ENCODE results near the gene MEIG1. TPM values are rescaled to one million over a fixed set of nuclear protein-coding genes. Genes with fewer than 3 reads are reported as not detected.

The MEIG1 gene
- total RNA-seq, 4 donors from 2014 or later: not detected

DNA sequence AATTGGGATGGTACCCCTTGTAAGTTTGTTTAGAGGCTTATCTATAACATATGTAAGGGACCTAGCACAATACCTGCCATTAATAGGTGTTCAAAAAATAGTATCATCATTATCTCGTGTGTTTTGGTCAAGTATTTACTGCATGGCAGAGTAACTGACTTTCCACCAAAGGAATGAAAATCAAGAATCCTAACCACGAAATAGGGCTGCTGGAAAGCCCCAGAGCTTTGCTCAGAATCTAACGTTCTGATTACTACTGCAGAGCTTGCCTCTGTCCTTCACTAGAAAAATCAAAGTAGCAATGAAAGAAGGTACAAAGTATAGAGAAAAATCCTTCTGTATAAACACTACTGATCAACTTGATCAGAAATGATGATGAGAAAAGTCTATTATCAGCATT lies 40.2 kb upstream of the MEIG1 start:
- intact Hi-C loops (cut with DNase I): no loop called here
- Histone ChIP-seq H3K27ac (no peak overlapping the region), H3K27me3 (no peaks in the 10 kb centered on the region), H3K4me3 (replicated peaks in 1 of 3) (no peak overlapping the region), H3K9me3 (no peaks in the 10 kb centered on the region), H3K36me3 (peaks cover 38 to 58% of the 10 kb centered on the region in 2 donors), H3K4me1 (no peaks in the 10 kb centered on the region)
- DNase-seq: no peak
- WGBS, 2 donors: 89 to 92% methylated on average over 3 of the region's 3 CpGs
- no peak for TF ChIP-seq POLR2A (IDR thresholded peaks at IDR 0.05)
- TF ChIP-seq, protein P1, sequence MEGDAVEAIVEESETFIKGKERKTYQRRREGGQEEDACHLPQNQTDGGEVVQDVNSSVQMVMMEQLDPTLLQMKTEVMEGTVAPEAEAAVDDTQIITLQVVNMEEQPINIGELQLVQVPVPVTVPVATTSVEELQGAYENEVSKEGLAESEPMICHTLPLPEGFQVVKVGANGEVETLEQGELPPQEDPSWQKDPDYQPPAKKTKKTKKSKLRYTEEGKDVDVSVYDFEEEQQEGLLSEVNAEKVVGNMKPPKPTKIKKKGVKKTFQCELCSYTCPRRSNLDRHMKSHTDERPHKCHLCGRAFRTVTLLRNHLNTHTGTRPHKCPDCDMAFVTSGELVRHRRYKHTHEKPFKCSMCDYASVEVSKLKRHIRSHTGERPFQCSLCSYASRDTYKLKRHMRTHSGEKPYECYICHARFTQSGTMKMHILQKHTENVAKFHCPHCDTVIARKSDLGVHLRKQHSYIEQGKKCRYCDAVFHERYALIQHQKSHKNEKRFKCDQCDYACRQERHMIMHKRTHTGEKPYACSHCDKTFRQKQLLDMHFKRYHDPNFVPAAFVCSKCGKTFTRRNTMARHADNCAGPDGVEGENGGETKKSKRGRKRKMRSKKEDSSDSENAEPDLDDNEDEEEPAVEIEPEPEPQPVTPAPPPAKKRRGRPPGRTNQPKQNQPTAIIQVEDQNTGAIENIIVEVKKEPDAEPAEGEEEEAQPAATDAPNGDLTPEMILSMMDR (IDR thresholded peaks at IDR 0.05): no peak

DNA sequence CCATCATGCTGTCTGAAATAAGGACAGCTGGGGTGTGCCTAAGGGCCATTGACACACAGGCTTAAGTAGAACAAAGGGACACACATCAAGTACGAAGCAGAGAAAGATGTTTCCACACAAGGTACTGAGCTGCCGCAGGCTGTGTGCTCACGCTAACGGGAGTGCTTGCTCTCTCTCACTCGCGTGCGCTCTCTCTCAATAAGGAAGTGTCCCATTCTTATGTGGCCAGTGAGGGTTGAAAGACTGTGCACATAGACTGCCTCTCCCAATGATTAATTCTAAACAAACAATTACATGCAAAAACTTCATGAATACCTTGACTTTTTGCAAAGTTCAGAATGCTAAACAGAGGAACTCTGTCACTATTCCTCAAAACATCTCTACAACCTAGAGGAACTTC lies 35.2 kb upstream of the MEIG1 start:
- H3K4me3 ChIP-seq (replicated peaks in 1 of 3): no peak overlapping the region
- 97 to 98% methylated on average over 6 to 7 of the region's 7 CpGs for WGBS, 2 donors
- no peak overlapping the region for H3K27ac ChIP-seq
- no peak for DNase-seq
- no peaks in the 10 kb centered on the region for H3K9me3 ChIP-seq
- no peaks in the 10 kb centered on the region for H3K27me3 ChIP-seq
- intact Hi-C loops (cut with DNase I): no loop called here
- TF ChIP-seq, protein P1 (IDR thresholded peaks at IDR 0.05): no peak
- TF ChIP-seq POLR2A (IDR thresholded peaks at IDR 0.05): no peak
- H3K36me3 ChIP-seq: peaks cover 36 to 40% of the 10 kb centered on the region in 2 donors
- no peaks in the 10 kb centered on the region for H3K4me1 ChIP-seq

DNA sequence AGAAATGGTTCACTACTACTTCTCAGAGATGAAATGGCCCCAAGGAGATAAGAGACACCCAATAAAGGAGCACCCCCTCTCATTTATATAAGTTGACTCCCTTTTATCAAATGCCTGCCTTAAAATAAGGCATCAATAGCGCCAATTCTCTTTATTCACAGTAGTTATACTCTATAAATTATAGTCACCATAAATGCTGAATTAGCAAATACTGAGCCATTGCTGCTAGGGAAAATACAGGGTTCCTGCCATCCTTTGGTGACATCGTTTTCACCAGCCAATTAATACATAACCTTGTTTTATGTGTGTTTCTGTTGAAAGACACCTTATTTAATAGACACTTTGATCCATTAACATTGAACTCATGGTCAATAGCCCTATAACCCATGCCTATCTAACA lies 33.9 kb upstream of the MEIG1 start:
- intact Hi-C loops (cut with DNase I): no loop called here
- no peaks in the 10 kb centered on the region for H3K4me1 ChIP-seq
- TF ChIP-seq, protein P1 (IDR thresholded peaks at IDR 0.05): no peak
- no peak for TF ChIP-seq POLR2A (IDR thresholded peaks at IDR 0.05)
- H3K36me3 ChIP-seq: peaks cover 30% of the 10 kb centered on the region in 2 donors
- no peak for DNase-seq
- 99% methylated on average over 2 of the region's 2 CpGs for WGBS, 2 donors
- H3K4me3 ChIP-seq (replicated peaks in 1 of 3): no peak overlapping the region
- no peaks in the 10 kb centered on the region for H3K27me3 ChIP-seq
- H3K27ac ChIP-seq: no peak overlapping the region
- H3K9me3 ChIP-seq: no peaks in the 10 kb centered on the region

DNA sequence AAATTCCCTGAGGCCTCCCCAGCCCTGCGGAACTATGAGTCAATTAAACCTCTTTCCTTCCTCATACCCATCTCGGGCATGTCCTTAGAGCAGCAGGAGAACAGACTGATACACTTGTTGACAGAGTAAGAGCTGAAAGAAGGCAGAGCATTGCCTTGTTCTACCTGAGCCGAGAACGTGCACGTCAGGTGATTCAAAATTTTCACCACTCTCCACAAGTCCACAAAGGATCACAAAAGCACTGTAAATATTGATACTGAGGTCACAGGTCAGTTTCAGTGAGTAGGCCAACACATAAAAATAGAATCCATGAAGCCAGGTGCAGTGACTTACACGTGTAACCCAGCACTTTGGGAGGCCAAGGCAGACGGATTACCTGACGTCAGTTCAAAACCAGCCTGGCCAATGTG lies 33.1 kb upstream of the MEIG1 start:
- no peak for DNase-seq
- Histone ChIP-seq H3K4me3 (replicated peaks in 1 of 3) (no peak overlapping the region), H3K9me3 (no peaks in the 10 kb centered on the region), H3K27ac (no peak overlapping the region), H3K27me3 (no peaks in the 10 kb centered on the region), H3K4me1 (no peaks in the 10 kb centered on the region), H3K36me3 (peaks cover 27 to 38% of the 10 kb centered on the region in 2 donors)
- intact Hi-C loops (cut with DNase I): no loop called here
- WGBS, 2 donors: 92 to 98% methylated on average over 8 of the region's 8 CpGs
- no peak for TF ChIP-seq POLR2A (IDR thresholded peaks at IDR 0.05)
- TF ChIP-seq, protein P1 (IDR thresholded peaks at IDR 0.05): no peak

DNA sequence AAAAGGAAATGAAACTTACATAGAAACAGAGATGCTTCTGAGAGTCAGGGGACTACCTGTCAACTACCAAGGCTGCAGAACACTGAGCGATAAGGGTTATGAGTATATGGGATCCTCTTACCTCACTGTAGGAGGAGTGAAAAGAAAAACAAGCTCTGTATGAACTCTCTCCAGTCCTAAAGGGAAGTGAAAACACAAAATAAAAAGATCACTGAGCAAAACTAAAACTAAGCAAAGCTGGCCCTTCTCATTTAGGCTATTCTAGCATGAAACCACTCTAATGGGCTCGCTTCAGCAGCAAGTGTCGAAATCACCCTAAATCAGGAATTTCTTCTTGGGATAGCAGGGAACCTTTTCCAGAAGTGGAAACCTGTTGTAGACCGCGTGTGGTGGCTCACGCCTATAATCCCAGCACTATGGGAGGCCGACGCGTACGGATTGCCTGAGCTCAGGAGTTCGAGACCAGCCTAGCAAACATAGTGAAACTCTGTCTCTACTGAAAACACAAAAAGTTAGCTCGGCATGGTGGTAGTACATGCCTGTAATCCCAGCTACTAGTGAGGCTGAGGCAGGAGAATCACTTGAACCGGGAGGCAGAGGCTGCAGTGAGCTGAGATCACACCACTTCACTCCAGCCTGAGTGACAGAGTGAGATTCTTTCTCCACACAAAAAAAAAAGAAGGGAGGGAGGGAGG lies 32.3 kb upstream of the MEIG1 start:
- Histone ChIP-seq H3K27me3 (no peaks in the 10 kb centered on the region), H3K9me3 (no peaks in the 10 kb centered on the region), H3K27ac (no peak overlapping the region), H3K36me3 (peaks cover 29 to 41% of the 10 kb centered on the region in 2 donors), H3K4me1 (no peaks in the 10 kb centered on the region), H3K4me3 (replicated peaks in 1 of 3) (no peak overlapping the region)
- intact Hi-C loops (cut with DNase I): no loop called here
- no peak for TF ChIP-seq POLR2A (IDR thresholded peaks at IDR 0.05)
- TF ChIP-seq, protein P1 (IDR thresholded peaks at IDR 0.05): no peak
- no peak for DNase-seq
- WGBS, 2 donors: 90 to 92% methylated on average over 13 of the region's 13 CpGs

Data from thyroid gland (tissue), 4 donors.